H1 (cell line): Measurements from ENCODE around the gene CMSS1. TPM values are rescaled to one million over a fixed set of nuclear protein-coding genes. Genes with fewer than 3 reads are reported as not detected.

Experiments used
- CTCF ChIA-PET: fragments of 300-600 bp; sonication (Branson Sonifier 250); formaldehyde crosslinking; loops from one replicate; lab custom pipeline; 2021; ENCODE audit not compliant: partially characterized antibody; lab: Charles Lee
- POLR2A ChIA-PET: fragments of 300-600 bp; sonication (Branson Sonifier 250); formaldehyde crosslinking; loops from one replicate; lab custom pipeline; 2021; ENCODE audit warnings: inconsistent platforms; ENCODE audit not compliant: partially characterized antibody; lab: Charles Lee
- DNase-seq, 2 experiments: peaks; one replicate each; pipeline versions ENCODE4 v3.0.0 to v3.0.0-alpha.2; 2010 to 2022; ENCODE audit warnings: low spot score in 2 of 2, low read depth in 1 of 2, mixed read lengths in 1 of 2
- FAIRE-seq: peaks from 2 replicates; lab custom pipeline; 2011; peaks lifted over from hg19 to GRCh38; lab: Jason Lieb, UNC
- H2AFZ ChIP-seq: 2 replicates; pipeline ENCODE4 v1.8.1; 2012; ENCODE audit warnings: low read length, inconsistent platforms
- H2AK5ac ChIP-seq: 2 replicates; pipeline ENCODE4 v1.6.1; 2013; ENCODE audit warnings: low read depth, low read length
- H2BK120ac ChIP-seq: replicated peaks from 2 replicates; pipeline ENCODE3; 2013; ENCODE audit warnings: low read depth, low read length, inconsistent platforms
- H2BK12ac ChIP-seq: 2 replicates; pipeline ENCODE4 v1.6.1; 2013; ENCODE audit warnings: low read depth, low read length
- H2BK15ac ChIP-seq: 2 replicates; pipeline ENCODE4 v1.6.1; 2013; ENCODE audit warnings: low read length
- H2BK20ac ChIP-seq: 2 replicates; pipeline ENCODE4 v1.6.1; 2013; ENCODE audit warnings: low read length
- H2BK5ac ChIP-seq: 2 replicates; pipeline ENCODE4 v1.6.1; 2013; ENCODE audit warnings: low read depth, low read length
- H3K14ac ChIP-seq: 2 replicates; pipeline ENCODE4 v1.6.1; 2013; ENCODE audit warnings: inconsistent platforms; ENCODE audit not compliant: insufficient read length
- H3K18ac ChIP-seq: 2 replicates; pipeline ENCODE4 v1.6.1; 2013; ENCODE audit warnings: low read length; ENCODE audit errors: extremely low read depth
- H3K23ac ChIP-seq: 2 replicates; pipeline ENCODE4 v1.6.1; 2013; ENCODE audit warnings: inconsistent platforms; ENCODE audit not compliant: insufficient read length
- H3K23me2 ChIP-seq: 2 replicates; pipeline ENCODE4 v1.6.1; 2013; ENCODE audit warnings: low read depth, low read length
- H3K27ac ChIP-seq: 2 replicates; pipeline ENCODE4 v1.6.1; 2011; ENCODE audit warnings: low read depth, low read length, inconsistent platforms
- H3K27me3 ChIP-seq, 4 experiments: replicated peaks in 1 of 4; 1 replicate in 1 of 4; 2 replicates in 3 of 4; pipeline versions ENCODE4 v1.6.1 to v1.8.1; 2011 to 2013; ENCODE audit warnings: low read length in 3 of 4, mild to moderate bottlenecking in 3 of 4, inconsistent platforms in 2 of 4, mixed read lengths in 2 of 4, moderate library complexity in 1 of 4; ENCODE audit not compliant: control insufficient read depth in 3 of 4, insufficient read depth in 3 of 4; ENCODE audit errors: extremely low read depth in 1 of 4
- H3K36me3 ChIP-seq, 4 experiments: 2 replicates each; pipeline versions ENCODE4 v1.6.1 to v1.8.1; 2011 to 2013; ENCODE audit warnings: mild to moderate bottlenecking in 4 of 4, low read length in 3 of 4, moderate library complexity in 2 of 4, control low read depth in 1 of 4, inconsistent platforms in 1 of 4; ENCODE audit not compliant: insufficient read depth in 4 of 4, control insufficient read depth in 2 of 4
- H3K4ac ChIP-seq: replicated peaks from 2 replicates; pipeline ENCODE3; 2013; ENCODE audit warnings: low read length, low read depth, mixed read lengths, inconsistent platforms; ENCODE audit not compliant: insufficient read length
- H3K4me1 ChIP-seq, 4 experiments: replicated peaks in 1 of 4; 1 replicate in 1 of 4; 2 replicates in 3 of 4; pipeline versions ENCODE4 v1.6.1 to v1.8.1; 2011 to 2013; ENCODE audit warnings: low read length in 3 of 4, inconsistent platforms in 2 of 4, mixed read lengths in 1 of 4; ENCODE audit not compliant: insufficient read depth in 4 of 4, control insufficient read depth in 3 of 4
- H3K4me2 ChIP-seq, 2 experiments: 2 replicates each; pipeline versions ENCODE4 v1.6.1 to v1.8.1; 2011 to 2013; ENCODE audit warnings: low read depth in 2 of 2, low read length in 2 of 2, control low read depth in 1 of 2, inconsistent platforms in 1 of 2, mild to moderate bottlenecking in 1 of 2; ENCODE audit not compliant: insufficient read depth in 1 of 2
- H3K4me3 ChIP-seq, 4 experiments: fragments of 200-600, 300-600 bp in 1 of 4; sonication (generic), shearing (Covaris generic), sonication (Bioruptor Twin) in 1 of 4; 2 replicates each; pipeline versions ENCODE4 v1.5.1 to v1.8.1; 2011 to 2016; ENCODE audit warnings: low read length in 4 of 4, low read depth in 3 of 4, control low read depth in 2 of 4, inconsistent platforms in 2 of 4, mild to moderate bottlenecking in 2 of 4, mixed read lengths in 1 of 4, moderate library complexity in 1 of 4; ENCODE audit not compliant: insufficient read depth in 2 of 4; ENCODE audit errors: extremely low read depth in 1 of 4
- H3K56ac ChIP-seq: replicated peaks from 2 replicates; pipeline ENCODE3; 2013; ENCODE audit warnings: low read depth, mild to moderate bottlenecking, mixed read lengths, low read length, inconsistent platforms; ENCODE audit not compliant: insufficient read length
- H3K79me1 ChIP-seq: 2 replicates; pipeline ENCODE4 v1.6.1; 2013; ENCODE audit warnings: low read depth, low read length, control low read depth
- H3K79me2 ChIP-seq, 2 experiments: 2 replicates each; pipeline versions ENCODE4 v1.6.1 to v1.8.1; 2012 to 2013; ENCODE audit warnings: low read length in 2 of 2, mild to moderate bottlenecking in 2 of 2, inconsistent platforms in 1 of 2; ENCODE audit not compliant: insufficient read depth in 2 of 2, control insufficient read depth in 1 of 2
- H3K9ac ChIP-seq, 4 experiments: replicated peaks in 1 of 4; 1 replicate in 1 of 4; 2 replicates in 3 of 4; pipeline versions ENCODE4 v1.6.1 to v1.8.1; 2011 to 2013; ENCODE audit warnings: low read depth in 3 of 4, low read length in 3 of 4, control low read depth in 2 of 4, mild to moderate bottlenecking in 2 of 4, moderate library complexity in 2 of 4, inconsistent platforms in 1 of 4; ENCODE audit errors: extremely low read depth in 1 of 4
- H3K9me3 ChIP-seq, 2 experiments: 2 replicates each; pipeline versions ENCODE4 v1.6.1 to v1.8.1; 2012 to 2013; ENCODE audit warnings: mild to moderate bottlenecking in 2 of 2, moderate library complexity in 2 of 2, control low read depth in 1 of 2, inconsistent platforms in 1 of 2, low read depth in 1 of 2, low read length in 1 of 2, mixed read lengths in 1 of 2; ENCODE audit not compliant: insufficient read depth in 2 of 2
- H4K20me1 ChIP-seq, 2 experiments: replicated peaks in 1 of 2; 2 replicates each; pipeline versions ENCODE3 to v1.8.1; 2011 to 2013; ENCODE audit warnings: inconsistent platforms in 2 of 2, low read length in 2 of 2, mild to moderate bottlenecking in 1 of 2; ENCODE audit not compliant: insufficient read depth in 2 of 2, control insufficient read depth in 1 of 2
- H4K5ac ChIP-seq: 2 replicates; pipeline ENCODE4 v1.6.1; 2013; ENCODE audit warnings: low read length, low read depth, mixed read lengths, inconsistent platforms; ENCODE audit not compliant: insufficient read length
- H4K8ac ChIP-seq: 2 replicates; pipeline ENCODE4 v1.8.0; 2013; ENCODE audit warnings: mild to moderate bottlenecking, moderate library complexity, low read length, inconsistent platforms; ENCODE audit not compliant: insufficient read depth; ENCODE audit errors: extremely low read depth
- H4K91ac ChIP-seq: replicated peaks from 2 replicates; pipeline ENCODE3; 2013; ENCODE audit warnings: low read length, mixed read lengths, inconsistent platforms; ENCODE audit not compliant: insufficient read length
- BACH1 ChIP-seq: IDR thresholded peaks from 2 replicates; pipeline ENCODE4 v1.6.1; 2012; ENCODE audit warnings: low read length, improper control_type of control experiment
- BCL11A ChIP-seq, 2 experiments: IDR thresholded peaks; one replicate each; pipeline ENCODE4 v1.6.1; 2011; ENCODE audit warnings: low read depth in 2 of 2, low read length in 2 of 2, mild to moderate bottlenecking in 2 of 2
- CEBPB ChIP-seq: IDR thresholded peaks from 2 replicates; pipeline ENCODE4 v1.6.1; 2012; ENCODE audit warnings: low read depth, low read length
- EP300 ChIP-seq, 2 experiments: IDR thresholded peaks; 1 replicate in 1 of 2; 2 replicates in 1 of 2; pipeline ENCODE4 v1.6.1; 2011 to 2012; ENCODE audit warnings: low read depth in 2 of 2, low read length in 2 of 2, mild to moderate bottlenecking in 2 of 2, borderline replicate concordance in 1 of 2, inconsistent platforms in 1 of 2, moderate library complexity in 1 of 2
- EZH2 ChIP-seq: fragments of 200-600 bp; sonication (generic); IDR thresholded peaks from 2 replicates; pipeline ENCODE4 v1.7.1; 2012; ENCODE audit warnings: low read depth, mild to moderate bottlenecking, moderate library complexity, low read length, inconsistent platforms; ENCODE audit not compliant: severe bottlenecking
- JUN ChIP-seq: IDR thresholded peaks from 2 replicates; pipeline ENCODE4 v1.6.1; 2011; ENCODE audit warnings: low read depth, mild to moderate bottlenecking, improper control_type of control experiment, low read length
- KDM1A ChIP-seq: fragments of 200-600, 300-600 bp; sonication (generic); IDR thresholded peaks from 2 replicates; pipeline ENCODE4 v1.7.1; 2016; ENCODE audit warnings: mild to moderate bottlenecking, low read length, borderline replicate concordance
- MAFK ChIP-seq: IDR thresholded peaks from 2 replicates; pipeline ENCODE4 v1.6.1; 2012; ENCODE audit warnings: low read depth, mild to moderate bottlenecking, improper control_type of control experiment, low read length
- MAX ChIP-seq: IDR thresholded peaks from 2 replicates; pipeline ENCODE4 v1.6.1; 2012; ENCODE audit warnings: inconsistent platforms
- NRF1 ChIP-seq: IDR thresholded peaks from 2 replicates; pipeline ENCODE4 v1.6.1; 2011; ENCODE audit warnings: mild to moderate bottlenecking, low read depth, low read length, improper control_type of control experiment
- PHF8 ChIP-seq: fragments of 200-600 bp; sonication (generic); conservative IDR thresholded peaks from 2 replicates; pipeline ENCODE4 v1.7.1; 2012; ENCODE audit warnings: low read depth, mild to moderate bottlenecking, inconsistent platforms, low read length, moderate library complexity
- POU5F1 ChIP-seq: IDR thresholded peaks from 2 replicates; pipeline ENCODE4 v1.6.1; 2011; ENCODE audit warnings: low read depth, mild to moderate bottlenecking, low read length, moderate library complexity
- SP1 ChIP-seq: IDR thresholded peaks from 2 replicates; pipeline ENCODE4 v1.6.1; 2011; ENCODE audit warnings: low read depth, low read length
- WGBS, 2 experiments: shearing (Covaris generic) in 1 of 2; methylation state at CpG; one replicate each; pipeline versions ENCODE4 v1.1.6 to v1.1.7; 2013 to 2015; ENCODE audit warnings: low lambda C conversion rate in 2 of 2, mixed read lengths in 2 of 2, inconsistent platforms in 1 of 2, low coverage in 1 of 2, missing lambda C conversion rate in 1 of 2; ENCODE audit not compliant: insufficient replicate concordance in 2 of 2, insufficient coverage in 1 of 2, insufficient read length in 1 of 2; ENCODE audit errors: extremely low coverage in 1 of 2, missing lambda C conversion rate in 1 of 2; 5-methylcytosine and 5-hydroxymethylcytosine counted together
- polyA plus RNA-seq, 7 experiments: library from polyadenylated mRNA; depleted of rRNA in 3 of 7; stranded (reverse) in 5 of 7; unstranded in 2 of 7; fragments of >200 nt in 5 of 7; fragments of 200-250 nt in 2 of 7; gene quantifications; 1 replicate in 5 of 7; 2 replicates in 1 of 7; 4 replicates in 1 of 7; pipeline versions ENCODE4 v1.2.1 to v1.2.3, GENCODE V29; 2011 to 2013; ENCODE audit warnings: missing spikeins in 2 of 7, mixed read lengths in 2 of 7
- total RNA-seq: library from RNA; stranded (reverse); fragmentation: NEBNext Ultra II Directional; extraction: Animal tissue kit (Norgen Biotek cat#: 25700); gene quantifications from 2 replicates; pipeline ENCODE4 v1.2.1, GENCODE V29; 2021
- TF ChIP-seq, protein P1 (sequence below): IDR thresholded peaks from 2 replicates; pipeline ENCODE4 v1.6.1; 2011; ENCODE audit warnings: low read length, improper control_type of control experiment

Gene CMSS1
- total and polyA plus RNA-seq, 2 of the 8 experiments (the other 6 are each of a cell fraction or from before 2014, with no cell fraction given), result 15.2 to 75.1 TPM

GRCh38 chr3:100010087-100010417 lies 192.4 kb downstream of the CMSS1 start:
- no peak overlapping the region for H3K14ac ChIP-seq
- H2AK5ac ChIP-seq, result no peak overlapping the region
- ChIA-PET CTCF (no interaction called here), POLR2A (no interaction called here)
- H4K8ac ChIP-seq, result no peak overlapping the region
- no peak for FAIRE-seq
- DNase-seq, result no peak
- no peak overlapping the region for H2BK5ac ChIP-seq
- H3K18ac ChIP-seq, result no peak overlapping the region
- no peaks in the 10 kb centered on the region for H4K20me1 ChIP-seq
- peaks cover 3 to 8% (median 5%) of the 10 kb centered on the region in 4 experiments; a peak in 5 of 7 replicates for H3K4me1 ChIP-seq
- H3K56ac ChIP-seq, result no peak overlapping the region
- H3K23ac ChIP-seq, result no peak overlapping the region
- no peak overlapping the region for H2BK20ac ChIP-seq
- no peaks in the 10 kb centered on the region for H3K9me3 ChIP-seq
- H4K91ac ChIP-seq, result no peak overlapping the region
- 86% methylated on average over 1 of the region's 1 CpG; no CpG with 5 or more reads in 1 of the 2 experiments for WGBS, 2 experiments
- H3K27ac ChIP-seq, result no peak overlapping the region
- no peak overlapping the region for H3K4me3 ChIP-seq
- no peak overlapping the region for H2BK15ac ChIP-seq
- H4K5ac ChIP-seq, result no peak overlapping the region
- H2BK12ac ChIP-seq, result no peak overlapping the region
- no peaks in the 10 kb centered on the region for H3K23me2 ChIP-seq
- no peaks in the 10 kb centered on the region for H3K79me1 ChIP-seq
- H2BK120ac ChIP-seq, result no peak overlapping the region
- H3K4me2 ChIP-seq, result no peak overlapping the region
- no peak overlapping the region for H3K9ac ChIP-seq
- no peaks in the 10 kb centered on the region for H3K36me3 ChIP-seq
- H3K27me3 ChIP-seq, result no peaks in the 10 kb centered on the region
- no peaks in the 10 kb centered on the region for H3K79me2 ChIP-seq
- H2AFZ ChIP-seq, result no peak overlapping the region
- H3K4ac ChIP-seq, result no peak overlapping the region
- TF ChIP-seq MAX (no peak), EZH2 (no peak), BACH1 (no peak), NRF1 (no peak), KDM1A (no peak), PHF8 (no peak), JUN (no peak), BCL11A (IDR thresholded peaks at IDR 0.05; ENCODE audit: low read depth in 2 of 2, low read length in 2 of 2) (no peak), MAFK (no peak), EP300 (IDR thresholded peaks at IDR 0.05; ENCODE audit: borderline replicate concordance in 1 of 2, low read depth in 2 of 2, low read length in 2 of 2) (no peak), CEBPB (no peak), SP1 (no peak), POU5F1 (no peak)
- TF ChIP-seq, protein P1, sequence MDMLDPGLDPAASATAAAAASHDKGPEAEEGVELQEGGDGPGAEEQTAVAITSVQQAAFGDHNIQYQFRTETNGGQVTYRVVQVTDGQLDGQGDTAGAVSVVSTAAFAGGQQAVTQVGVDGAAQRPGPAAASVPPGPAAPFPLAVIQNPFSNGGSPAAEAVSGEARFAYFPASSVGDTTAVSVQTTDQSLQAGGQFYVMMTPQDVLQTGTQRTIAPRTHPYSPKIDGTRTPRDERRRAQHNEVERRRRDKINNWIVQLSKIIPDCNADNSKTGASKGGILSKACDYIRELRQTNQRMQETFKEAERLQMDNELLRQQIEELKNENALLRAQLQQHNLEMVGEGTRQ, result no peak
